Neuronal stem cell (in vitro differentiated cells): ENCODE data around the gene UEVLD.

Source experiments
- DNase-seq: peaks from one replicate; pipeline ENCODE4 v3.0.0-alpha.2; 2013; ENCODE audit warnings: low spot score
- H2AFZ ChIP-seq: one replicate; pipeline ENCODE4 v1.6.1; 2013; ENCODE audit warnings: mild to moderate bottlenecking, low read length, inconsistent platforms
- H2AK5ac ChIP-seq: 2 replicates; pipeline ENCODE4 v1.6.1; 2013; ENCODE audit warnings: low read depth, mild to moderate bottlenecking, inconsistent platforms, low read length, moderate library complexity, mixed read lengths
- H2BK120ac ChIP-seq: 2 replicates; pipeline ENCODE4 v1.6.1; 2013; ENCODE audit warnings: low read depth, mild to moderate bottlenecking, inconsistent platforms, low read length, moderate library complexity, mixed read lengths
- H2BK12ac ChIP-seq: one replicate; pipeline ENCODE4 v1.6.1; 2013; ENCODE audit warnings: low read length, inconsistent platforms
- H2BK15ac ChIP-seq: 2 replicates; pipeline ENCODE4 v1.6.1; 2013; ENCODE audit warnings: mild to moderate bottlenecking, low read length, inconsistent platforms, mixed read lengths
- H2BK5ac ChIP-seq: one replicate; pipeline ENCODE4 v1.6.1; 2013; ENCODE audit warnings: inconsistent platforms, mild to moderate bottlenecking, low read length, moderate library complexity
- H3K14ac ChIP-seq: one replicate; pipeline ENCODE4 v1.6.1; 2013; ENCODE audit warnings: low read length, inconsistent platforms
- H3K18ac ChIP-seq: 2 replicates; pipeline ENCODE4 v1.6.1; 2013; ENCODE audit warnings: low read length, inconsistent platforms
- H3K23ac ChIP-seq: 2 replicates; pipeline ENCODE4 v1.6.1; 2013; ENCODE audit warnings: low read depth, mild to moderate bottlenecking, mixed read lengths, low read length, inconsistent platforms; ENCODE audit not compliant: poor library complexity
- H3K27ac ChIP-seq: replicated peaks from 3 replicates; pipeline ENCODE4 v1.5.1; 2013; ENCODE audit warnings: low read length, inconsistent platforms
- H3K27me3 ChIP-seq, 3 experiments: 2 replicates each; pipeline ENCODE4 v1.6.1; 2013; ENCODE audit warnings: low read length in 3 of 3, mild to moderate bottlenecking in 2 of 3, inconsistent platforms in 1 of 3, low read depth in 1 of 3, mixed read lengths in 1 of 3, moderate library complexity in 1 of 3; ENCODE audit not compliant: control insufficient read depth in 3 of 3, insufficient read depth in 3 of 3
- H3K36me3 ChIP-seq, 2 donors: replicated peaks in 1 of 2; 2 replicates each; pipeline ENCODE4 v1.6.1; 2013; ENCODE audit warnings: low read length in 2 of 2; ENCODE audit not compliant: control insufficient read depth in 2 of 2, insufficient read depth in 2 of 2
- H3K4ac ChIP-seq: 2 replicates; pipeline ENCODE4 v1.6.1; 2013; ENCODE audit warnings: inconsistent platforms, mild to moderate bottlenecking, low read length, moderate library complexity
- H3K4me1 ChIP-seq, 2 donors: 1 replicate in 1 of 2; 2 replicates in 1 of 2; pipeline ENCODE4 v1.6.1; 2013; ENCODE audit warnings: low read length in 2 of 2, low read depth in 1 of 2; ENCODE audit not compliant: control insufficient read depth in 2 of 2, insufficient read depth in 1 of 2
- H3K4me2 ChIP-seq: one replicate; pipeline ENCODE4 v1.6.1; 2013; ENCODE audit warnings: mild to moderate bottlenecking, low read length, inconsistent platforms; ENCODE audit not compliant: insufficient read depth, poor library complexity, severe bottlenecking
- H3K4me3 ChIP-seq, 2 donors: 2 replicates each; pipeline ENCODE4 v1.5.1; 2013; ENCODE audit warnings: low read length in 2 of 2, mild to moderate bottlenecking in 2 of 2, inconsistent platforms in 1 of 2, moderate library complexity in 1 of 2
- H3K79me1 ChIP-seq: one replicate; pipeline ENCODE4 v1.6.1; 2013; ENCODE audit warnings: low read depth, mild to moderate bottlenecking, inconsistent platforms, low read length, moderate library complexity
- H3K9ac ChIP-seq: one replicate; pipeline ENCODE4 v1.6.1; 2013; ENCODE audit warnings: mild to moderate bottlenecking, low read depth, low read length, inconsistent platforms; ENCODE audit not compliant: poor library complexity
- H3K9me3 ChIP-seq, 2 donors: replicated peaks in 1 of 2; 2 replicates each; pipeline versions ENCODE3 to v1.6.1; 2013; ENCODE audit warnings: low read length in 2 of 2, mild to moderate bottlenecking in 2 of 2, inconsistent platforms in 1 of 2, low read depth in 1 of 2, mixed read lengths in 1 of 2, moderate library complexity in 1 of 2; ENCODE audit not compliant: control insufficient read depth in 2 of 2, insufficient read depth in 1 of 2
- H4K8ac ChIP-seq: one replicate; pipeline ENCODE4 v1.6.1; 2013; ENCODE audit warnings: low read depth, mild to moderate bottlenecking, inconsistent platforms, low read length, moderate library complexity
- H4K91ac ChIP-seq: one replicate; pipeline ENCODE4 v1.6.1; 2013; ENCODE audit warnings: low read length, low read depth, mild to moderate bottlenecking, inconsistent platforms; ENCODE audit not compliant: poor library complexity
- WGBS, 2 donors: extraction: QIAGEN DNeasy Blood & Tissue Kit; methylation state at CpG; one replicate each; pipeline ENCODE4 v1.1.7; 2013; ENCODE audit warnings: missing lambda C conversion rate in 2 of 2, mixed read lengths in 1 of 2; ENCODE audit not compliant: insufficient read length in 2 of 2, insufficient replicate concordance in 1 of 2; ENCODE audit errors: extremely low coverage in 2 of 2; 5-methylcytosine and 5-hydroxymethylcytosine counted together

UEVLD gene

GRCh38 chr11:18501629-18502028 is 86.9 kb downstream of the UEVLD start:
- no peak overlapping the region for H4K8ac ChIP-seq
- no peak overlapping the region for H3K4ac ChIP-seq
- H2BK12ac ChIP-seq = no peak overlapping the region
- no peaks in the 10 kb centered on the region for H3K79me1 ChIP-seq
- H3K9me3 ChIP-seq = no peaks in the 10 kb centered on the region
- no peak overlapping the region for H2AFZ ChIP-seq
- no peak overlapping the region for H3K9ac ChIP-seq
- no peak overlapping the region for H3K4me2 ChIP-seq
- no peak overlapping the region for H2AK5ac ChIP-seq
- H2BK120ac ChIP-seq = no peak overlapping the region
- H2BK15ac ChIP-seq = no peak overlapping the region
- no peak overlapping the region for H3K23ac ChIP-seq
- no peaks in the 10 kb centered on the region for H3K27me3 ChIP-seq
- H3K4me1 ChIP-seq = no peaks in the 10 kb centered on the region
- peaks cover 11 to 96% of the 10 kb centered on the region in 2 donors for H3K36me3 ChIP-seq
- H2BK5ac ChIP-seq = no peak overlapping the region
- H3K18ac ChIP-seq = no peak overlapping the region
- no peak overlapping the region for H3K4me3 ChIP-seq
- DNase-seq = no peak
- H4K91ac ChIP-seq = no peak overlapping the region
- no CpG with 5 or more reads among the region's 1 CpG for WGBS, 2 donors
- H3K27ac ChIP-seq = no peak overlapping the region
- H3K14ac ChIP-seq = no peak overlapping the region

GRCh38 chr11:18498039-18498438 is 90.5 kb downstream of the UEVLD start:
- Histone ChIP-seq H2BK15ac (no peak overlapping the region), H3K23ac (no peak overlapping the region), H3K4ac (no peak overlapping the region), H3K4me2 (no peak overlapping the region), H2BK12ac (no peak overlapping the region), H3K27ac (no peak overlapping the region), H3K9me3 (no peaks in the 10 kb centered on the region), H3K9ac (no peak overlapping the region), H3K4me1 (no peaks in the 10 kb centered on the region), H3K4me3 (no peak overlapping the region), H3K27me3 (no peaks in the 10 kb centered on the region), H4K91ac (no peak overlapping the region), H2BK5ac (no peak overlapping the region), H4K8ac (no peak overlapping the region), H3K14ac (no peak overlapping the region), H2AFZ (no peak overlapping the region), H2AK5ac (no peak overlapping the region), H3K36me3 (peaks cover 16 to 94% of the 10 kb centered on the region in 2 donors), H3K79me1 (no peaks in the 10 kb centered on the region), H2BK120ac (no peak overlapping the region), H3K18ac (no peak overlapping the region)
- no CpG with 5 or more reads among the region's 1 CpG for WGBS, 2 donors
- DNase-seq = no peak

GRCh38 chr11:18495703-18496102 is 92.8 kb downstream of the UEVLD start:
- Histone ChIP-seq H3K14ac (no peak overlapping the region), H3K9ac (no peak overlapping the region), H4K8ac (no peak overlapping the region), H2BK120ac (no peak overlapping the region), H3K36me3 (peaks cover 17 to 94% of the 10 kb centered on the region in 2 donors), H2AK5ac (no peak overlapping the region), H2AFZ (no peak overlapping the region), H3K79me1 (no peaks in the 10 kb centered on the region), H2BK5ac (no peak overlapping the region), H3K27me3 (no peaks in the 10 kb centered on the region), H3K4me1 (no peaks in the 10 kb centered on the region), H3K4ac (no peak overlapping the region), H3K18ac (no peak overlapping the region), H3K9me3 (no peaks in the 10 kb centered on the region), H2BK15ac (no peak overlapping the region), H3K27ac (no peak overlapping the region), H3K4me3 (no peak overlapping the region), H3K4me2 (no peak overlapping the region), H2BK12ac (no peak overlapping the region), H4K91ac (no peak overlapping the region), H3K23ac (no peak overlapping the region)
- no CpG with 5 or more reads among the region's 4 CpGs for WGBS, 2 donors
- no peak for DNase-seq

GRCh38 chr11:18495271-18495670 is 93.3 kb downstream of the UEVLD start:
- DNase-seq = no peak
- H2BK15ac ChIP-seq = no peak overlapping the region

More at GRCh38 chr11:18495271-18495670, 93.3 kb downstream of the UEVLD start:
- H3K27ac ChIP-seq = no peak overlapping the region
- H2AK5ac ChIP-seq = no peak overlapping the region
- no peak overlapping the region for H2BK120ac ChIP-seq
- no peak overlapping the region for H4K8ac ChIP-seq
- H3K4me2 ChIP-seq = no peak overlapping the region
- H3K18ac ChIP-seq = no peak overlapping the region
- no peak overlapping the region for H3K4me3 ChIP-seq
- H3K23ac ChIP-seq = no peak overlapping the region
- H3K4ac ChIP-seq = no peak overlapping the region
- no peak overlapping the region for H4K91ac ChIP-seq
- no peak overlapping the region for H3K14ac ChIP-seq
- no peak overlapping the region for H3K9ac ChIP-seq
- no peak overlapping the region for H2AFZ ChIP-seq
- H3K9me3 ChIP-seq = no peaks in the 10 kb centered on the region
- no peaks in the 10 kb centered on the region for H3K79me1 ChIP-seq
- no peak overlapping the region for H2BK12ac ChIP-seq
- H2BK5ac ChIP-seq = no peak overlapping the region
- H3K4me1 ChIP-seq = no peaks in the 10 kb centered on the region
- H3K27me3 ChIP-seq = no peaks in the 10 kb centered on the region
- peaks cover 20 to 94% of the 10 kb centered on the region in 2 donors for H3K36me3 ChIP-seq
